Loucy (cell line): ENCODE data around the gene RGS6.

Source experiments
- H2AFZ ChIP-seq: fragments of 200-600 bp; sonication (generic); 2 replicates; pipeline ENCODE4 v1.6.0; 2016; ENCODE audit warnings: antibody characterized with exemption, mild to moderate bottlenecking, low read length, moderate library complexity
- H3F3A ChIP-seq: fragments of 200-600 bp; 2 replicates; pipeline ENCODE4 v1.6.0; 2016; ENCODE audit warnings: antibody characterized with exemption, low read depth, mild to moderate bottlenecking
- H3K27me3 ChIP-seq: fragments of 200-600 bp; sonication (generic); 2 replicates; pipeline ENCODE4 v1.6.1; 2014; ENCODE audit warnings: low read length, mild to moderate bottlenecking; ENCODE audit not compliant: insufficient read depth, poor library complexity, severe bottlenecking
- H3K36me3 ChIP-seq: fragments of 200-600 bp; sonication (generic); 2 replicates; pipeline ENCODE4 v1.6.1; 2016; ENCODE audit warnings: low read length; ENCODE audit not compliant: insufficient read depth
- H3K4me1 ChIP-seq: fragments of 200-600 bp; sonication (generic); 2 replicates; pipeline ENCODE4 v1.5.1; 2014; ENCODE audit warnings: low read length, mild to moderate bottlenecking; ENCODE audit not compliant: insufficient read depth, poor library complexity, severe bottlenecking
- H3K4me2 ChIP-seq: fragments of 200-600 bp; sonication (generic); 2 replicates; pipeline ENCODE4 v1.6.0; 2014; ENCODE audit warnings: antibody characterized with exemption, low read length, low read depth, mild to moderate bottlenecking; ENCODE audit not compliant: poor library complexity, severe bottlenecking
- H3K4me3 ChIP-seq: fragments of 200-600 bp; sonication (generic); 2 replicates; pipeline ENCODE4 v1.5.1; 2014; ENCODE audit warnings: low read length, mild to moderate bottlenecking, mixed read lengths; ENCODE audit not compliant: poor library complexity, severe bottlenecking
- H3K79me2 ChIP-seq: fragments of 200-600 bp; sonication (generic); 2 replicates; pipeline ENCODE4 v1.6.1; 2014; ENCODE audit warnings: low read length; ENCODE audit not compliant: insufficient read depth
- H3K9ac ChIP-seq: fragments of 200-600 bp; sonication (generic); 2 replicates; pipeline ENCODE4 v1.6.0; 2014; ENCODE audit warnings: mild to moderate bottlenecking, low read depth, low read length, moderate library complexity; ENCODE audit not compliant: poor library complexity, severe bottlenecking
- H3K9me2 ChIP-seq: fragments of 200-600 bp; sonication (generic); replicated peaks from 2 replicates; pipeline ENCODE4 v1.6.1; 2016; ENCODE audit warnings: low read depth, low read length, mixed read lengths
- H3K9me3 ChIP-seq: fragments of 200-600 bp; sonication (generic); 2 replicates; pipeline ENCODE4 v1.6.1; 2014; ENCODE audit warnings: mild to moderate bottlenecking, antibody characterized with exemption, low read length, low read depth; ENCODE audit not compliant: insufficient read depth
- H4K20me1 ChIP-seq: fragments of 200-600 bp; sonication (generic); 2 replicates; pipeline ENCODE4 v1.6.0; 2014; ENCODE audit warnings: antibody characterized with exemption, low read length, mild to moderate bottlenecking; ENCODE audit not compliant: insufficient read depth, poor library complexity, severe bottlenecking
- CTCF ChIP-seq: fragments of 200-600 bp; sonication (generic); conservative IDR thresholded peaks from 2 replicates; pipeline ENCODE4 v1.5.1; 2014; ENCODE audit warnings: mild to moderate bottlenecking, antibody characterized with exemption, low read length
- EZH2phosphoT487 ChIP-seq: fragments of 200-600 bp; IDR thresholded peaks from 2 replicates; pipeline ENCODE4 v1.6.1; 2018; ENCODE audit warnings: antibody characterized with exemption, mild to moderate bottlenecking, moderate library complexity, borderline replicate concordance

RGS6 gene

GRCh38 chr14:72522847-72523246 lies 590.6 kb downstream of the RGS6 start:
- Histone ChIP-seq H3K4me3 (no peak overlapping the region), H3K9me3 (peaks cover 17% of the 10 kb centered on the region), H4K20me1 (no peaks in the 10 kb centered on the region), H3K27me3 (no peaks in the 10 kb centered on the region), H3K36me3 (peaks cover 6% of the 10 kb centered on the region), H2AFZ (no peak overlapping the region), H3K9me2 (no peaks in the 10 kb centered on the region), H3F3A (peaks cover 32% of the 10 kb centered on the region), H3K4me2 (no peak overlapping the region), H3K79me2 (no peaks in the 10 kb centered on the region), H3K4me1 (peaks cover 82% of the 10 kb centered on the region), H3K9ac (peak overlapping the region; percentile 30)
- TF ChIP-seq CTCF (no peak), EZH2phosphoT487 (no peak)

GRCh38 chr14:72523424-72524294 lies 591.4 kb downstream of the RGS6 start:
- Histone ChIP-seq H3F3A (peaks cover 25% of the 10 kb centered on the region), H3K9me2 (no peaks in the 10 kb centered on the region), H3K9ac (peak overlapping the region; percentile 30), H3K4me2 (peak overlapping the region; percentile 72), H4K20me1 (no peaks in the 10 kb centered on the region), H3K36me3 (peaks cover 6% of the 10 kb centered on the region), H2AFZ (no peak overlapping the region), H3K27me3 (no peaks in the 10 kb centered on the region), H3K4me1 (peaks cover 83% of the 10 kb centered on the region), H3K9me3 (peaks cover 17% of the 10 kb centered on the region), H3K79me2 (no peaks in the 10 kb centered on the region), H3K4me3 (peak overlapping the region; percentile 34)
- TF ChIP-seq EZH2phosphoT487 (no peak), CTCF (no peak)

- no peak for TF ChIP-seq CTCF
Observed at GRCh38 chr14:72524295-72524629, 592.0 kb downstream of the RGS6 start.

More at GRCh38 chr14:72524295-72524629, 592.0 kb downstream of the RGS6 start:
- Histone ChIP-seq H3K79me2 (no peaks in the 10 kb centered on the region), H3K4me2 (peak overlapping the region; percentile 72), H3K9me3 (peaks cover 17% of the 10 kb centered on the region), H3F3A (peaks cover 21% of the 10 kb centered on the region), H2AFZ (no peak overlapping the region), H4K20me1 (no peaks in the 10 kb centered on the region), H3K36me3 (peaks cover 6% of the 10 kb centered on the region), H3K27me3 (no peaks in the 10 kb centered on the region), H3K9me2 (no peaks in the 10 kb centered on the region), H3K9ac (peak overlapping the region; percentile 30), H3K4me1 (peaks cover 84% of the 10 kb centered on the region), H3K4me3 (peak overlapping the region; percentile 34)
